Lower leg skin (tissue), 3 donors: ENCODE data around the gene C19orf47.

Experiments used
- CTCF ChIP-seq, 3 donors: fragments of 450-650 bp; IDR thresholded peaks; one replicate each; pipeline ENCODE4 v1.5.1; 2016; ENCODE audit warnings: antibody characterized with exemption in 3 of 3, mild to moderate bottlenecking in 3 of 3, moderate library complexity in 2 of 3
- POLR2A ChIP-seq, 2 donors: fragments of 450-650 bp; IDR thresholded peaks; one replicate each; pipeline ENCODE4 v1.6.1; 2016 to 2017; ENCODE audit warnings: antibody characterized with exemption in 2 of 2, mild to moderate bottlenecking in 1 of 2, moderate library complexity in 1 of 2

DNA sequence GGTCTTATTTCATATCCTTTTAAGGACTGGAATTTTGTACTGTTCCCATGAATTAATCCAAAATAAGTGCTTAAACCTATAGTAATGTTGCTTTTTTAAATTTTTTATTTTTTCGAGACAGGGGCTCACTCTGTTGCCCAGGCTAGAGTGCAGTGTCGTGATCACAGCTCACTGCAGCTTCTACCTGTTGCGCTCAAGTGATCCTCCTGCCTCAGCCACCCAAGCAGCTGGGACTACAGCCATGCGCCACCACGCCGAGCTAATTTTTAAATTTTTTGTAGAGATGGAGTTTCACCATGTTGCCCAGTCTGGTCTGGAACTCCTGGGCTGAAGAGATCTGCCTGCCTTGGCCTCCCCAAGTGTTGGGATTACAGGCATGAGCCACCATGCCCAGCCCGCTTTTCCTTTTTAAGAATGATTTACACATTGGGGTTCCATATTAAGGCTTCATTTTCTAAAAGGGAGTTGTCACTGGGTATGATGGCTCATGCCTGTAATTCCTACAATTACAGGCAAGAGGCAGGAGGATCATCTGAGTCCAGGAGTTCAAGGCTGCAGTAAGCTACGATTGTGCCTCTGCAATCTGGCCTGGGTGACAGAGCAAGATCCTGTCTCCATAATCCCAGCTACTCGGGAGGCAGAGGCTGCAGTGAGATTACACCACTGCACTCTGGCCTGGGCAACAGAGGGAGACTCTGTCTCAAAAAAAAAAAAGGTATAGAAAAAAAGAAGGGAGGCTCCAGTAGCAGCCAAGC, 34.8 kb downstream of the C19orf47 start:
- TF ChIP-seq POLR2A (IDR thresholded peaks at IDR 0.05) = no peak
- no peak for TF ChIP-seq CTCF (IDR thresholded peaks at IDR 0.05)
